MCF 10A (cell line): ENCODE data around the gene CCDC183. TPM values are rescaled to one million over a fixed set of nuclear protein-coding genes. Genes with fewer than 3 reads are reported as not detected.

ENCODE experiments used
- BruUV-seq: library from RNA; stranded (reverse); fragments of 400-500 nt; replicated peaks from 2 replicates; lab custom pipeline; 2021; lab: Mats Ljungman, UMichigan
- CTCF ChIA-PET: fragments of 300-600 bp; sonication (Branson Sonifier 250); formaldehyde crosslinking; extraction: SDS; loops from one replicate; lab custom pipeline; 2021; ENCODE audit warnings: antibody characterized with exemption, inconsistent platforms; lab: Yijun Ruan, JAX
- POLR2A ChIA-PET: fragments of 300-600, 350-650 bp; sonication (Branson Sonifier 250); formaldehyde crosslinking; extraction: SDS; loops from one replicate; lab custom pipeline; 2020; ENCODE audit warnings: antibody characterized with exemption, inconsistent platforms; lab: Yijun Ruan, JAX
- DNase-seq: peaks from one replicate; pipeline ENCODE4 v3.0.0-alpha.2; 2018; ENCODE audit not compliant: unreplicated experiment
- H3K27ac Mint-ChIP-seq: one replicate; pipeline ENCODE4 v1.8.0; 2022; ENCODE audit warnings: mild to moderate bottlenecking, low read depth, mixed read lengths; ENCODE audit not compliant: unreplicated experiment
- H3K27me3 Mint-ChIP-seq: one replicate; pipeline ENCODE4 v1.8.0; 2022; ENCODE audit warnings: mixed read lengths; ENCODE audit not compliant: insufficient read depth, unreplicated experiment
- H3K36me3 Mint-ChIP-seq: one replicate; pipeline ENCODE4 v1.8.0; 2022; ENCODE audit warnings: mild to moderate bottlenecking, moderate library complexity, mixed read lengths; ENCODE audit not compliant: insufficient read depth, unreplicated experiment
- H3K4me1 Mint-ChIP-seq: one replicate; pipeline ENCODE4 v1.8.0; 2022; ENCODE audit warnings: mixed read lengths; ENCODE audit not compliant: insufficient read depth, unreplicated experiment
- H3K4me3 Mint-ChIP-seq: one replicate; pipeline ENCODE4 v1.8.0; 2022; ENCODE audit warnings: mild to moderate bottlenecking, moderate library complexity, mixed read lengths; ENCODE audit not compliant: unreplicated experiment
- H3K9me3 Mint-ChIP-seq: one replicate; pipeline ENCODE4 v1.8.0; 2022; ENCODE audit warnings: mixed read lengths; ENCODE audit not compliant: unreplicated experiment
- CTCF ChIP-seq: fragments of 200-600 bp; IDR thresholded peaks from one replicate; pipeline ENCODE4 v1.8.0; 2022; ENCODE audit warnings: antibody characterized with exemption, mild to moderate bottlenecking; ENCODE audit not compliant: unreplicated experiment
- intact Hi-C: fragments of 100-400 bp; cut with micrococcal nuclease; formaldehyde crosslinking; loops from 2 replicates; pipeline ENCODE4 v1.14.1; 2022
- total RNA-seq: library from RNA; stranded (reverse); gene quantifications from 2 replicates; pipeline ENCODE4 v1.2.3, GENCODE V29; 2022

CCDC183 gene
- total RNA-seq, 1 experiment from 2014 or later = 0.26 TPM

GRCh38 chr9:136854113-136854841 is 58.1 kb downstream of the CCDC183 start:
- H3K4me3 Mint-ChIP-seq = no peak overlapping the region

DNA sequence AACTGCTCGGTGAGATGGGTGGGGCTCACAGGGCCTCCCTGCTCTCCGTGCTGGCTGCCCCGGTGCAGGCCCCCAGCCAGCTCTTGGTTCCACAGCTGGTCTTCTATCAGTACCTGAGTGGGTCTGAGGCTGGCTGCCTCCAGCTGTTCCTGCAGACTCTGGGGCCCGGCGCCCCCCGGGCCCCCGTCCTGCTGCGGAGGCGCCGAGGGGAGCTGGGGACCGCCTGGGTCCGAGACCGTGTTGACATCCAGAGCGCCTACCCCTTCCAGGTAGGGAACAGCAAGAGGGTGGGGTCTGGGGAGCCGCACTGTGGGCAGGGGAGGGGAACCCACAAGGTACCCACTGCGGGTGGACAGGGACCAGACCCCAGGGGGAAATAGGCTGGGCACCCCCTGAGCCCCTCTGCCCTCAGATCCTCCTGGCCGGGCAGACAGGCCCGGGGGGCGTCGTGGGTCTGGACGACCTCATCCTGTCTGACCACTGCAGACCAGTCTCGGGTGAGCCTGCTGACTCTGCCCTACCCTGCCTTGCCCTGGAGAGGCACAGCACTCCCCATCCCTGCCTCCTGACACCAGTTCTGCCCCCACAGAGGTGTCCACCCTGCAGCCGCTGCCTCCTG is 58.8 kb downstream of the CCDC183 start:
- H3K27me3 Mint-ChIP-seq = no peaks in the 10 kb centered on the region
- H3K4me1 Mint-ChIP-seq = no peaks in the 10 kb centered on the region
- no peak overlapping the region for H3K27ac Mint-ChIP-seq
- intact Hi-C loops = no loop called here
- no peak for TF ChIP-seq CTCF
- no peak for DNase-seq
- CTCF ChIA-PET = no interaction called here
- no peak overlapping the region for H3K4me3 Mint-ChIP-seq
- peaks cover 12% of the 10 kb centered on the region for H3K36me3 Mint-ChIP-seq
- no TSS peak for BruUV-seq
- POLR2A ChIA-PET = no interaction called here
- no peaks in the 10 kb centered on the region for H3K9me3 Mint-ChIP-seq

More at GRCh38 chr9:136854113-136854841, 58.1 kb downstream of the CCDC183 start:
- POLR2A ChIA-PET = no interaction called here
- Mint-ChIP-seq H3K4me1 (no peaks in the 10 kb centered on the region), H3K9me3 (no peaks in the 10 kb centered on the region), H3K27ac (no peak overlapping the region), H3K27me3 (no peaks in the 10 kb centered on the region), H3K36me3 (peaks cover 19% of the 10 kb centered on the region)
- CTCF ChIA-PET = interaction anchor here (0.7 to 0.9 kb wide), 2 partner anchors 9 to 66 kb away, joined by 3 read pairs; no protein-coding TSS in a partner anchor
- no peak for DNase-seq
- BruUV-seq = no TSS peak
- no peak for TF ChIP-seq CTCF
- intact Hi-C loops = no loop called here

GRCh38 chr9:136855461-136856078 is 59.4 kb downstream of the CCDC183 start:
- no peak for TF ChIP-seq CTCF
- no peak overlapping the region for H3K4me3 Mint-ChIP-seq
- CTCF ChIA-PET = interaction anchor here (0.6 kb wide), 1 partner anchor 92 kb away, joined by 3 read pairs; no protein-coding TSS in a partner anchor
- no peaks in the 10 kb centered on the region for H3K27me3 Mint-ChIP-seq
- POLR2A ChIA-PET = interaction anchor here (0.8 to 0.9 kb wide), 3 partner anchors 9 to 17 kb away, joined by 3 to 4 read pairs (median 3); partner anchors contain the start of gene EDF1
- H3K9me3 Mint-ChIP-seq = no peaks in the 10 kb centered on the region
- intact Hi-C loops = no loop called here
- H3K36me3 Mint-ChIP-seq = peaks cover 6% of the 10 kb centered on the region
- H3K27ac Mint-ChIP-seq = no peak overlapping the region
- no peaks in the 10 kb centered on the region for H3K4me1 Mint-ChIP-seq
- BruUV-seq = no TSS peak
- no peak for DNase-seq

- Mint-ChIP-seq H3K4me3 (no peak overlapping the region), H3K27ac (no peak overlapping the region), H3K27me3 (no peaks in the 10 kb centered on the region), H3K9me3 (no peaks in the 10 kb centered on the region), H3K4me1 (no peaks in the 10 kb centered on the region), H3K36me3 (peaks cover 4% of the 10 kb centered on the region)
- POLR2A ChIA-PET = interaction anchor here (0.6 to 0.9 kb wide), 4 partner anchors 8 to 804 kb away, joined by 3 to 4 read pairs (median 3); partner anchors contain the start of gene EDF1
- no peak for TF ChIP-seq CTCF
- CTCF ChIA-PET = interaction anchor here (0.6 to 1.4 kb wide), 3 partner anchors 12 to 173 kb away, joined by 3 to 5 read pairs (median 4); no protein-coding TSS in a partner anchor
- intact Hi-C loops = no loop called here
- DNase-seq = no peak
- no TSS peak for BruUV-seq
Measured at GRCh38 chr9:136856079-136856476, 59.9 kb downstream of the CCDC183 start.
